Astrocyte of the hippocampus (primary cell): ENCODE data around the gene NTNG1.

ENCODE experiments used
- DNase-seq: peaks from one replicate; pipeline ENCODE4 v3.0.0; 2011; ENCODE audit warnings: low read depth, low spot score

NTNG1 gene

DNA sequence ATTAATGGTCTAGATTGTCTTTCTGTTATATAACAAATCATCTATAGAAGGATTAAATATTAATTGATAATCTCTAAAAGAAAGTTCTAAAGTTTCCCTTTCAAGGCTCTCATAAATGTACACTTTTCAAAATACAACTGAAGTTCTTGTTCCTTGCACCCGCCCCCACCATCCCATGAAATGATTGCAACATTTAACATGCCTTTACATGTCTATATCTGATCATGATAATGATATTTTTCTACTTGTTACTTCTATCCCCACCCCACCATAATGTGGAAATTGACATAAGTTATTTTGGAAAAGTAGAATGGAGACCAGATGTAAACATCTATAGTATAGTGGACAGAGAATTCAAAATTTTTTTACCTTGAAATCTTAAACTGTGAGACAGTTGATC, 186.6 kb downstream of the NTNG1 start:
- DNase-seq, result no peak

DNA sequence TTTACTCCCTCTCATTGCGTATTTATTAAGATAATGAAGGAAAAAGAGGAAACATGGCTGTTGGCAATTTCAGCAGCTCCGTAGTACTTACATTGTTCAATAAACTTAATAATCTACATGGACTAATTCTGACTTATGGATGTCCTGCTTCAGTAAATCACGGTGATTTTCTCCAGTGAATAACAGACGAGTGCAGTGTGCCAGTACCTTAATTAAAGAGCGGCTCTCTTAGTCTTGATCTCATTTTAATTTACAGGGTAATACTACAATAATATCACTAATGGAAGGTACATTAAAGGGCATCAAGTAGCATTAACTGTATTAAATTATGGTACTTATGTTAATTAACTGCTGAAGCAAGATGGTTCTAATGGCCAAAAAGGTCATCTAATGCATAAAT, 187.2 kb downstream of the NTNG1 start:
- no peak for DNase-seq

DNA sequence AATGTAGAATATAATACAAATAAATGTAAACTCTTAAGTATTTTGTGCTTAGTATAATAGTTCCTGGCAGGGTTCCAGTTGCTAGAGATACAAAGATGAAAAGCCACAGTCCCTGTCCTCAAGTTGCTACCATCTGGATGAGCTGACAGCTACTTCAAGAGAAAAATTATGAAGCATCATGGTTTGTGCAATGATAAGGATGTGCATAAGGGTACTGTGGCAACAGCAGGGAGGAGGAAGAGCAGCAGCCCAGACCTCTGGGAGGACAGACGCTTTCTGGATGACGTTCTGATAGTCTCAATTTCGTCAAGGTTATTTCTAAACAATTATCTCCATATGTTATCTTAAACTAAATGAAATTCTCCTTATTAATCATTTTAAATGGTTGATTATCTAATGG, 198.9 kb downstream of the NTNG1 start:
- no peak for DNase-seq

DNA sequence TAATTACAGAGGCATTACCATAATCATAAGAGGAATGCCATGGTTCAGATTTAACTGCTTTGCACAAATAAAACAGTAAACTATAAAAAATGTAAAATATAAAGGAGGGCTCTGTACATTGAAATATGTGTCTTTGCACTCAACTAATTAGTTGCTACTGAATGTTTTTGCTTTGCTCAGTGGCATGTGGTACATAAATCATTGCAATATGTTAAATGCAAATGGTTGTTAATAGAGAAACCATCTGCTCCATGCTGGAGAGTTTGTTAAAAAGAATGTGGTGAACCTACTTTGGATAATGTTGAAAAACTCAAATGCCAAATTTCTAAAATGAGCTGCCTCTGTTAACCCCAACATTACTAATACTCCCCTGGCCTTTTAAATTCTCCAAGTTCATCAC, 201.5 kb downstream of the NTNG1 start:
- no peak for DNase-seq

DNA sequence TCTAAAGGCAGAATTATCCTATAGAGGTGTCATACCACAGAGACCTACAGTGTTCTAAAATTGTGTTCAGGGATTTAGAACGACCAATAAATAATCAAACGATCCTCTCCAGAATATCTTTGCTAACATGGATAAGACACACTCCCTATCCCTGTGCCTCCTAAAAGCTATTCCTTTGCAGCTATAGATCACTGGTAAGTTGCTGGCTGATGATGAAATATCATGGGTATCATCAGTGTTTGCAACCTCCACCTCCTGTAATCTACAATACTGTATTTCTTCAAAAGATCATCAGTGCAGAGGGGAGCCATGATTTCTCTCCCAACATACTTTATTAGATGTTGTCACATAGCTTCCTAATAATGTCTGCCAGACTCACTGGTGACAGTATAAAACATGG, 201.9 kb downstream of the NTNG1 start:
- no peak for DNase-seq

DNA sequence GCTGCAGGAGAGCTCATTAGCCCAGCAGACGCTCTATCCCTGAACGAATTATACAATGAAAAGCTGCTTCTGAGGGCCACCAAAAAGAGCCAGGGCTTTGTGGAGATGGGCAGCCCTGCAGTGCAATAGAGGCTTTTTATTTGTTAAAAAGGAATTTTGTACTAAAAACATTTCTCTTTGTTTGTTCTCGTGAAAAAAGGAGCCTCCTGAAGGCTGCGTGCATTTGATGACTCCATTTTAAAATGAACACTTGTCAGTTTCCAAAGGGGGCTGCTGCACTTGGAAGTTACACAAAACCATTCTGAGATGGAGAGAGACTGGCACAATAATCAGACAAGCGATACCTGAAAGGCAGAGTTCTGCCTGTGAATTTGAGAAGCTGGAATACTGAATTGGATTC, 202.8 kb downstream of the NTNG1 start:
- DNase-seq, result no peak

DNA sequence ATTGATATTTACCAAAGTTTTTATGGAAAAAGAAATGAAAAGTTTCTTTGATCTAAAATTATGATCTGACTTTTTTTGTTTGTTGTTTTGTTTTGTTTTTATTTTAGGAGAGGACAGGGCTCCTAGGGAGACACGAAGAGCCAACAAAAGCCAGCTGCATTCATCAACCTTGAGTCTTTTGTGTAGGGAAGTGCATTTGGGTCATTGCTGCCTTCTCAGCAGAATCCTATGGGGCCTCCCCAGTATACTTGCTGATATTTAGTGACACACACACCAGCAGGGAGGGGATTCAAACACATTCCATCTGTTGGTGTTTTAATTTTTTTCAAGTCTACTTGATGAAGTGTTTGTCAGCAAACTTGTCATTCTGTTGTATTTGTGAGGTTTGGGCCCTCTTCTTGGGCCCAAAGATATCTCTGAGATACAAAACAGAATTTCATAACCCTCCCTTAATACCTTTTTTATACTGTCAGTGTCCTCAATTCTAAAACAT, 203.5 kb downstream of the NTNG1 start:
- no peak for DNase-seq

DNA sequence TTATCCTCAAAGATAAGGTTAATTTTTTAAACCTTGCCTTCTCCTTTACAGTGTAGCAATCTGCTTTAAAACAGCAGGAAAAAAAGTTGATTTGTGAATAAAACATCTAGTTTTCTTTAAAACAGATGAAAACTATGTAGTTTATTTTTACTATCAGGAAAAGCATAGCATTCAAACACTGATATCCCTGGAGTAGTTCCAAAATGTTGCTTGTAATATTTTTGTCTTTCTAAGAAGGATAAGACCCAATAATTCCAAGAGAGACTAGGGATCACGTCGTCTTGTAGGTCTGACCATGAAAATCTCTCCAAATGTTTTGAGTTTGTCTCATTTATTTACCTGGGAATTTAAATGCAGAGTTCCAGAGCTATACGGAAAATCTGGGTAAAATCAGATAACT, 204.0 kb downstream of the NTNG1 start:
- no peak for DNase-seq

DNA sequence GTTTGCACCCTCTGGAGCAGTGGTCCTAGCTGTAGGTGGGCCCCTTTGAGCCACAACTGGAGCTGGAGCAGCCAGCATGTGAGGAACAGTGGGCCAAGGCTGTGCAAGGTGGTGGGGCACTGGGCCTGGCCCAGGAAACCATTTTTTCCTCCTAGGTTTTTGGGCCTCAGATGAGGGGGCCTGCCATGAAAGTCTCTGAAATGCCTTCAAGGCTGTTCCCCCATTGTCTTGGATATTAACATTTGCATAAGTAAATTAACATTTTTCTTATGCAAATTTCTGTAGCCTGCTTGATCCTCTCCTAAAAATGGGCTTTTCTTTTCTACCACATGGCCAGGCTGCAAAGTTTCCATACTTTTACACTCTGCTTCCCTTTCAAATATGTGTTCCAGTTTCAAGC, 212.0 kb downstream of the NTNG1 start:
- DNase-seq, result no peak

DNA sequence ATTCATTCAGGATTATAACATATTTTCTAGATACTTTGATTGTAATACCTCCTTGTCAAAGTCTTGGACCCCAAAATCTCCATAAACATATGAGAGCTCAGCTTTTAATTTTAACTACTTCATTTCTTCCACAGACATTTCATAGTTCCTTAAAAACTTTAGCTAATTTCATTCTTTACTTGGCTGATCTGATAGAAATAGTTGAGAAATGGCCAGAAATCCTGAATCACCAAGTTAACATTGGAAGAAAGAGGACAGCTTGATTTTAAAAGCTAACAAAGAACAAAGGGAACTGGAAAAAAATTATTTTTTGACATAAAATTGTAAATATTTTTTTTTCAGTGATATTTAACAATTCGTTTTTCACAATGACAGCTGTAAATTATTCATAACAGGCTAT, 216.5 kb downstream of the NTNG1 start:
- peak; percentile 52 for DNase-seq

DNA sequence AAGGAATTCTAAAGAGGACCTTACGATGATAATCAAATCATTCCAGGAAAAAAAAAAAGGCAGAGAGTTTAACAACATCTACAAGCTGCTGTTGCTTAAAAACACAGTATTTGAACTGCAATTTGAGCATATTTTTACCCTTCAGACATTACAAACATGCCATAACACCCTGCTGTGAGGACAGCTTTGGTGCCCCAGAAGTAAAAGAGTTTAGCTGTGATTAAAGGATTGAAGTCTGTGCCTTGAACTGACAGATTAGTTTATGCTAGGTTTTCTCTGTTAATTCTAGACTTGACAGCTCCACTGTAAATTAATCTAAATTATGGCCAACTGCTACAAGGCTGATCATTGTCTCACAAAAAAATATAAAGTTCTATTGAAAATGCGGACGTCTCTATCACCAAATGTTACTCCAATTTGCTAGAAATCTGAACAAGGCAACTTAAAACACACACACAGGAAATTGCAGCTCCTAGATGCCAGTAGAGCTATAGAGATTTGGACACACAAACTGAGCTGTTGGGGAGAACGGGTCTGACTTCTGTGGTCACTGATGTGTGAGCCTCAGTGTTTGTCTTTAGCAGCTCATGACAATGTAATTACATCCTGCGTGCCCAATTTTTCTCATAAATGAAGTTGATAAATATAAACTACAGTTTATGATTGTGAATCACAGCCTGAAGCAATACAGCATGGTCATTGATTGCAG, 217.9 kb downstream of the NTNG1 start:
- DNase-seq, result no peak

DNA sequence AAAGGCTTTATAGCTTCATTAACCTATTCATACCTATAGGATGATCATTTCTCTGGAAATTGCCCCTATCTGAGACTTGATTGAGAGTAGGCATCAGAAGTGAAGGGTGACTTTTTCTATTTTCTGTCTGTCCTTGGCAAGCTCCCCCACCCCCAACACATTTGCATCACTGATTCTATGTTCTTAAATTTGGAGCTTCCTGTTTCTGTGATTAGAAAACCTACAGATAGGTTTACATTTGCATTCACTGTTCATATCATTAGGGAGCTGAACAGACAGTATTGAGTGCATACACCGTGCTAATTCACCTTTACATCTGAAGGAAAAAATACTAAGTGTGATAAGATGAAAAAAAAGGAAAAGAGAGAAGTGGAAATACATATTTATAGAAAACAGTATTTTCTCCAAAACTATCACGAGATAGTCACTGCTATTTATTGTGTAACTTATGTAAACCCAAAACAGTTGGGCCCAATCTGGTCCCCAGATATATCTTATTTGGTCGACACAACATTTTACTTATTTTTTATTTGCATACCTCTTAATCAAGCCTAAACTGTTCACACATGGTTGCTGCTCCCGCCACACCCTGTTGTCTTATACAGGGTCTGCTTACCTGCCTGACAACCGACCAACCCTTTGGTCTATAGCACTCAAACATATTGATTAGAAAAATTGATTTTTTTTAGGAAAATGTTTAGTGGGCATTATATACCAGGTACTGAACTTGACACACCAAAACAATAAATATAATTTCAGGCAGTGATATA, 218.8 kb downstream of the NTNG1 start:
- no peak for DNase-seq

DNA sequence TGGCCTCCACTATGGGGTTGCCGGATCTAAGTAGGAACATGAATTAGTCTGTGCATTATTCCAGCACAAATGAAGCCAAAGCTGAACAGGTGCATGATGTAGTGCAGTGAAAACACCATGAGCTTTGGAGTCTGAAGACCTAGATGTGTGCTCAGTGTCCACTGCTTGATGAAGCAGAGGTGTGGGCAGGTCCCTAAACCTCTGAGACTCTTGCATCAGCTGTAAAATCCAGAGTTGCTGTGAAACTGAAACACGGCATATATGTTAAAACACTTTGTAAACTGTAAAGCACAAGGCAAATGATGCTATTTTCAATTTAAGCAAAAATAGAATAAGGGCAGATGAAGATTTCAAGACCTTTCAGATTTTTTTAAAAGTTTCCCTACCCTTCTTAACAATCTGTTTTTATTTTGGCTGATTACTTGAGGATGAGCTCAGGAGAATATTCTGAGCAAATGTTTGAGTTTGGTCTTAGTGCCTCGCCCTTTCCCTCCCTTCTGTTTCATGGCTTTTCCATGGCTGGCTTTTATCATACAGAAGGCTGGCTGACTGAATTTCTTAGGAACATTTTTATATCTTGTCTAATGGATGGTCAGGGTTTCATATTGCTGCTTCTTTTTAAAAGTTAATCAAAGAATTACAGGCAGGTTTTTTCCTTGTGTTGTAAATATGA, 221.8 kb downstream of the NTNG1 start:
- no peak for DNase-seq

DNA sequence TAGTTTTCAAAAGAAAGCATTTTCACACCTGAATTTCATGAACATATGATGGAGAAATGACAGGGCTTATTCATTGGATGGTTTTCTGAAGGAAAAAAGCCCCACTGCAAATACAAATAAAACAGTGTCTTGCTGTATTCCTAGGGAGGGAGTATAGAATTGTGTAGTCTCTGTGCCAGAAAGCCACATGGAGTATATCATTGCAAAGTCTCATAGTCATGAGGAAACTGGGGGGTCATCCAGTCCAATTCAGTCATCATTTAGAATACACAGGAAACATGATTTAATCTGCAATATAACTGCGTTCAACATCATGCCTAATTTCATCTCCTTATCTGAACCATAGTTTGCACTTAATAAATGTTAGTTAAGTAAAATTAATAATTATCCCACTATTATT, 222.3 kb downstream of the NTNG1 start:
- no peak for DNase-seq

DNA sequence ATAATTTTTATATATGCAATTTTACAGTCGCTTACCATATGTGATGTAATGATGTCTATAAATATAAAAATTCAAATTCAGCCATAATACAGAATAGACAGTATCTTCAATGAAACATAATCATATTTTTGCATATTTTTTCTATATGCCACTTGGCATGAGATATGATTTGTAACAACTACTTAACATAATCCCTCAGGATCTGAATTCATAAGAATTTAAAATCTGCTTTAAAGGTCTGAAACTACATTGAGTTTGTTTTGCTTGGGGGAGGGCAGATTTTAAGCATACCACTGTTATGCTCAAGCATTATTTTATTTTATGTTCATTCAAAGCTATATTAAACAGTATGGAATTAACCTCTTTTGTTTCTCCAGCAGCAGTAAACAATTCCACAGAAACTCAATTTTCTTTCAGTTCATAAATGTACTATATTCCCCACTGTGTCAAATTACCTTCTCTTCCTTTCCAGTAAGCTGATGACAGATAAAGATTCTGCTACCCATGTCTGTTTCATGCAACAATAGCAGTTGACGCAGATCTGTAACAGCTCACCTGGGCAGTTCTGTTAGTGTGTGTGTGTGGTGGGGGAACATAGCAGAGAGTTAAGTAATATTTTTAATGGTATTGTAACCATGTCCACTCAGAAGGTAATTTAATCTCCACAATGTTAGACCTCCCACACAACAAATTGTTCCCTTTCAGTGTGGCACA, 224.8 kb downstream of the NTNG1 start:
- DNase-seq, result no peak

DNA sequence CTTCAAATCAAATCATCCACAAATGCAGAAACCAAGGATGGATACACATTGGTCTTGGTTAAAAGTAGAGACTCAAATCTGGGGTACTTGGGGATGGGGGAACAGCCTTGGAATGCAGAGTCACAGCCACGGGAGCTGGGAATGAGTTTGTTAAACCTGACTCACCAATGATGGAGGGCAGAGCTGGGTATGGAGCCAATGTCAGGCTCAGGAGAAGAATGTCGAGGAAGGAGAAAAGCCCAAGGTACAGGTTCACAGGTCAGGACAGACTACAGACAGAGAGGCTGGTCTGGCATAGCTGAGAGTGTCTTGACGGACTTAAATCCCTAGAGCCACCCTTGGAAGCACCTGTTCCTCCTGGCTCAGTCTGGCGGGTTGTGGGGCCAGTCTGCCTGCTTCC, 237.6 kb downstream of the NTNG1 start:
- peak; percentile 23 for DNase-seq

DNA sequence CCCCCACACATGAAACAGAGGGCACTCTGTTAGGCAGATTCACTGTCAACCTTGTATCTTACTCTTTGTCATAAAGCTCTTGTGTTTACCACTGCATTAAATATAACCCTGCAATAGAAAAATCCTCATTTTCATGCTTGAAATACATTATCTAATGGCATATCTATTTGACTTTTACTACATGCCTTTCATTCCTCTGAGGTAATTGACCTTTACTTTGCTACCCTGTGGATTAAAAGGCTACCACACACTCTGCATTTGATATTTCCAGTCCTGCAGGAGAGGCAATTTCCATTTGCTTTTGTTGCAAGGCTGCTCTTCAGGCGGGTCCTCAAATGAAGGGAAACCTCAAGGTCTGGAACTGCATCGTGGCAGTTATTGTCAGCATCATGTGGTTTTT, 238.0 kb downstream of the NTNG1 start:
- peak; percentile 61 for DNase-seq

DNA sequence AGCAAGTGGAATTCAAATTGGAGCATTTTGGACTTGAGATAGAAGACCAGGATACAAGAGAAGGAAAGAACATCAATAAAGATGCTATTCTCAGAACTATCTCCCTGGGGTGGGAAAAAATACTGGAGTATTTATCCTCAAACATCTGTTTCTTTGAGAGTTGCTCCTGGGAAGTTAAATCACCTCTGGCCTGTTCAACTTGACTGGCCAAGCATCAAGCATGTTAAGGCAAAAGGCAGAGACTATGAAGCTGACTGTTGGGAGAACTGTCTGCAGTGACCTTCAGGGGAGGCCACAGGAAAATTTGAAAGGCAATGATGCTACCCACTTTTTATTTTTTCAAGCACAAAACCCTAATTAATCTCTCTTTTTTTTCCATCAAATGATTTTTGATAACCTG, 239.0 kb downstream of the NTNG1 start:
- DNase-seq, result no peak

DNA sequence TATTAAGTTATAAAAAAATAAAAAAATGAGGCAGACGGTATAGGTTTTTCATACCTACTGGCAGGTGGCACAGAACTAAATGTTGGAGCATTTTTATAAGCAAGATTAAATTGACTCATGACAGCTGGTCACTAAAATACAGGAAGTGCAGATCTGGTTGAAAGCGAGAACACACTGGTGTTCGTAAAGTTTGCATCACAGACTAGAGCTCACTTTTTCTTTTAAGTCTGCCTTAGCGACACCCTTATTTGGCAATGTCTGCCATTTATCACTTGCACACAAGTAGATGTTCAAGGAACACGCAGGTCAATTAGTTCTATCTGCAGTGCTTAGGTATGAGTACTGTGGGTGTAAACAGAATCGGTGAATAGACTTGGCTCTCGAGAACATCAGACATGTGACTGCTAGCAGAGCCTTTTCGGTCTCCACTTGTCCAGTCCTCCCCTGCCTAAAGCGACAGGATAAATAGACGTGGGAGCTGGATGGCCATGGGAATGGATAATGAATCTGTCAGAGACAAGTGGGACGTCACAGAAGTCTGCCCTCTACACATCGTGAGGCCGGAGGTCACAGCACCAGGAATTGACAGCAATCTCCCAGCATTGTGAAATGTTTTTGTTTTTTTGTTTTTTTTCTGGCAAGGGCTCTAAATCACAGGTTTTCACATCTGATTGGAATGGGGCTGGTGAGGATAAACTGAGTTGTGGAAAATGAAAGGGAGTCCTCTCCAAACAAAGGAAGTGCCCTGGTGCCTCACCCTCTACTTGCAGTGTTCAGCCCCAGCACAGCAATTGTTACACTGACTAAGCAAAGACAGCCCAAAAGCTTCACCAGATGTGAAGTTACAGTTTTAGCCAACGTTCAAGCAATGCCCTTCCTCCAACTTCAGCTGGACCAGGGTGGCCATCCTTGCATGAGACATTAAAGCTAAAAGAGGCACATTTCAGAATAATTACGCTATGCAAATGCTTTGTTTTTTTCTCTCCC, 248.9 kb downstream of the NTNG1 start:
- no peak for DNase-seq

DNA sequence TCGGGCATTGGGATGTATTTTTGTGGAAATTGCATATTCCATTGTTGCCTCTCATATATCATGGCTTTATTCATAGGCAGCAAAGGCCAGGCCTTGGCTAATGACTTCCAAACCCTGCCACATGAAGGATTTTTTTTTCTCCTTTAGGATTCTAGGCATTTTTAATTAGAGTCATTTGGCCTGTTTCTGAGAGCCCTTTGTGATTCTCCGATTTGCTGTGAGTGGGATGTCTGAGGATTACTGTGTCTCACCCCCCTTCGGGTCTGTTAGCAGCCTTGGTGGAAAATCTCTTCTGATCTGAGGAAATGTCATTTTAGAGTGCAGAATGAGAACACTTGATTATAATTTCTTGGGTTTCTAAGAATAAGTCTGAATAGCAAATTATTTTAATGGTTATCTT, 253.5 kb downstream of the NTNG1 start:
- DNase-seq, result no peak

DNA sequence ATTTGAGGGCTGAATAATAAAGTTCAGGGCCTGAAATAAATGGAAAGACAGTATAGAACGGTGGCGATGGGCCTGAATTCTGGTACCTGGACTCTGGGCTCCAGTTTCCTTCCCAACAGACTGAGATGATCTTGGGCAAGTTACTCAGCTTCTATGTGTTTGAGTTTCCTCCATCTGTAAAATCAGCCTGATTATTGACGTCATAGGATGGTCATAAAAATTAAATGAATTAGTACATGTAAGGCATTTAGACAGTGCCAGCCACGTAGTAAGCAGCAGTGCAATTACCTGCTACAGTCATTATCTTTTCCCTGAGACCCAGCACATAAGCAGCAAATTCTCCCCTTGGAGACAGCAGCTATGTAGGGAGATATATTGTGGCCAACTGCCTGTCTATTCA, 260.9 kb downstream of the NTNG1 start:
- no peak for DNase-seq
